ENCODE results near the gene VSTM2L. TPM values are rescaled to one million over a fixed set of nuclear protein-coding genes. Genes with fewer than 3 reads are reported as not detected.

VSTM2L gene
- total and polyA plus RNA-seq, 2 donors (not counting 3 experiments of a cell fraction or from before 2014, with no cell fraction given), result 0.18 TPM; not detected in 1

GRCh38 chr20:37947943-37948342 is 45.0 kb downstream of the VSTM2L start:
- Histone ChIP-seq H3K9me1 (replicated peaks; ENCODE audit: control insufficient read depth, extremely low read depth, insufficient read depth, low read length) (no peaks in the 10 kb centered on the region), H3K36me3 (ENCODE audit: control insufficient read depth in 2 of 2, extremely low read depth in 1 of 2, insufficient read depth in 2 of 2, low read length in 2 of 2) (no peaks in the 10 kb centered on the region), H3K9me3 (replicated peaks; ENCODE audit: control insufficient read depth, insufficient read depth, low read length) (no peaks in the 10 kb centered on the region), H3K9ac (replicated peaks; ENCODE audit: extremely low read depth, insufficient read depth, low read length) (no peak overlapping the region), H3K27me3 (ENCODE audit: control insufficient read depth in 2 of 2, insufficient read depth in 2 of 2, low read length in 2 of 2) (peaks cover 0 to 2% of the 10 kb centered on the region in 2 experiments), H3K27ac (ENCODE audit: insufficient read depth, low read depth, low read length) (no peak overlapping the region), H3K4me2 (ENCODE audit: insufficient read depth, low read length) (no peak overlapping the region), H3K4me3 (replicated peaks in 1 of 3; ENCODE audit: insufficient read depth in 1 of 3, low read depth in 1 of 3, low read length in 3 of 3) (no peak overlapping the region), H3K4me1 (ENCODE audit: control insufficient read depth, extremely low read depth, insufficient read depth, low read length) (no peaks in the 10 kb centered on the region), H2AFZ (ENCODE audit: low read depth, low read length) (no peak overlapping the region), H4K20me1 (replicated peaks; ENCODE audit: control insufficient read depth, extremely low read depth, insufficient read depth, low read length) (no peaks in the 10 kb centered on the region), H3K79me2 (ENCODE audit: control insufficient read depth, insufficient read depth, low read length) (no peaks in the 10 kb centered on the region)
- FAIRE-seq (no peak), DNase-seq (ENCODE audit: low read depth, low spot score) (no peak)
- ChIA-PET CTCF (no interaction called here), POLR2A (no interaction called here)
- BruUV-seq (replicated peaks), result no TSS peak
- intact Hi-C loops (cut with micrococcal nuclease), result no loop called here
- dilution Hi-C loops (cut with MboI; ENCODE audit: extremely low pct_ligation_motif_present, low sequenced_read_pairs), result no loop called here
- TF ChIP-seq POLR2A (IDR thresholded peaks at IDR 0.05; ENCODE audit: low read depth, low read length) (no peak), JUN (IDR thresholded peaks at IDR 0.05; ENCODE audit: borderline replicate concordance, insufficient read depth, insufficient read length, low read depth) (no peak), CTCF (IDR thresholded peaks at IDR 0.05; ENCODE audit: extremely low read depth in 1 of 2, insufficient read depth in 1 of 2, low read depth in 1 of 2, low read length in 2 of 2) (no peak), MAX (IDR thresholded peaks at IDR 0.05; ENCODE audit: insufficient read depth, insufficient read length) (no peak)

GRCh38 chr20:37948956-37949355 is 46.0 kb downstream of the VSTM2L start:
- Histone ChIP-seq H3K27me3 (ENCODE audit: control insufficient read depth in 2 of 2, insufficient read depth in 2 of 2, low read length in 2 of 2) (peaks cover 0 to 2% of the 10 kb centered on the region in 2 experiments), H3K4me1 (ENCODE audit: control insufficient read depth, extremely low read depth, insufficient read depth, low read length) (no peaks in the 10 kb centered on the region), H3K4me3 (replicated peaks in 1 of 3; ENCODE audit: insufficient read depth in 1 of 3, low read depth in 1 of 3, low read length in 3 of 3) (no peak overlapping the region), H2AFZ (ENCODE audit: low read depth, low read length) (no peak overlapping the region), H3K27ac (ENCODE audit: insufficient read depth, low read depth, low read length) (no peak overlapping the region), H3K9me1 (replicated peaks; ENCODE audit: control insufficient read depth, extremely low read depth, insufficient read depth, low read length) (no peaks in the 10 kb centered on the region), H3K4me2 (ENCODE audit: insufficient read depth, low read length) (no peak overlapping the region), H3K36me3 (ENCODE audit: control insufficient read depth in 2 of 2, extremely low read depth in 1 of 2, insufficient read depth in 2 of 2, low read length in 2 of 2) (no peaks in the 10 kb centered on the region), H3K9ac (replicated peaks; ENCODE audit: extremely low read depth, insufficient read depth, low read length) (no peak overlapping the region), H3K9me3 (replicated peaks; ENCODE audit: control insufficient read depth, insufficient read depth, low read length) (no peaks in the 10 kb centered on the region), H3K79me2 (ENCODE audit: control insufficient read depth, insufficient read depth, low read length) (no peaks in the 10 kb centered on the region), H4K20me1 (replicated peaks; ENCODE audit: control insufficient read depth, extremely low read depth, insufficient read depth, low read length) (no peaks in the 10 kb centered on the region)
- dilution Hi-C loops (cut with MboI; ENCODE audit: extremely low pct_ligation_motif_present, low sequenced_read_pairs) (no loop called here), intact Hi-C loops (cut with micrococcal nuclease) (no loop called here)
- TF ChIP-seq GATA2 (IDR thresholded peaks at IDR 0.05; ENCODE audit: insufficient read depth, insufficient read length, low read depth, low read length) (no peak), JUN (IDR thresholded peaks at IDR 0.05; ENCODE audit: borderline replicate concordance, insufficient read depth, insufficient read length, low read depth) (no peak), CTCF (IDR thresholded peaks at IDR 0.05; ENCODE audit: extremely low read depth in 1 of 2, insufficient read depth in 1 of 2, low read depth in 1 of 2, low read length in 2 of 2) (no peak), MYC (IDR thresholded peaks at IDR 0.05; ENCODE audit: low read depth, low read length) (no peak), FOS (IDR thresholded peaks at IDR 0.05; ENCODE audit: borderline replicate concordance, insufficient read depth, low read length) (no peak), POLR2A (IDR thresholded peaks at IDR 0.05; ENCODE audit: low read depth, low read length) (no peak), EZH2 (IDR thresholded peaks at IDR 0.05; ENCODE audit: borderline replicate concordance, low read depth, low read length, severe bottlenecking) (no peak), POLR2AphosphoS5 (IDR thresholded peaks at IDR 0.05; ENCODE audit: insufficient read depth, low read depth, low read length) (no peak), MAX (IDR thresholded peaks at IDR 0.05; ENCODE audit: insufficient read depth, insufficient read length) (no peak)
- FAIRE-seq, result no peak
- POLR2A ChIA-PET, result no interaction called here
- CTCF ChIA-PET, result interaction anchor here (1.5 kb wide), 1 partner anchor 95 kb away, joined by 4 read pairs; no protein-coding TSS in a partner anchor
- DNase-seq (ENCODE audit: low read depth, low spot score), result no peak
- BruUV-seq (replicated peaks), result no TSS peak
